Middle frontal gyrus (tissue), 1 donor: ENCODE results near the gene DNAI1.
A peak's percentile ranks its signal among the peaks of the same experiment; 100 is the strongest.
"Not testable (repeated sequence)": the region's sequence is repeated elsewhere in the genome, so short reads cannot be mapped to it uniquely, and the experiment has no call there.

Experiments
- DNase-seq: peaks from one replicate; pipeline ENCODE4 v3.0.0-alpha.2; 2015; ENCODE audit warnings: low spot score; ENCODE audit errors: extremely low spot score

DNAI1 gene

DNA sequence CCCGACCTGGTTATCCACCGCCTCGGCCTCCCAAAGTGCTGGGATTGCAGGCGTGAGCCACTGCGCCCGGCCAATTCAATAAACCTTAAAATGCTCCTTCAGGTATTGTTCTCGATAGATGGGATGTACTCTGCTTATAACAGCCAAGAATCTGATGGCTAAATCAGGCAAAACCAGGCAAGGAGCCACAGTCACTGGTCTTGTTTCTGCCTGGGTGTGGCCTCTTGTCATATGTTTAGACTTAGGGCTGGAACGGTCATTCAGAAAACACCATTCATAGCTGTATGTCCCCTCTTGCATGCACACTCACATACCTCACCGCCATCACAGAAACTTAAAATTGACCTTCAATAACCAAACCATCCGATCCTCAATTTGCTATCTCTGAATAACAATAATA is 8.0 kb upstream of the DNAI1 start:
- no peak for DNase-seq

DNA sequence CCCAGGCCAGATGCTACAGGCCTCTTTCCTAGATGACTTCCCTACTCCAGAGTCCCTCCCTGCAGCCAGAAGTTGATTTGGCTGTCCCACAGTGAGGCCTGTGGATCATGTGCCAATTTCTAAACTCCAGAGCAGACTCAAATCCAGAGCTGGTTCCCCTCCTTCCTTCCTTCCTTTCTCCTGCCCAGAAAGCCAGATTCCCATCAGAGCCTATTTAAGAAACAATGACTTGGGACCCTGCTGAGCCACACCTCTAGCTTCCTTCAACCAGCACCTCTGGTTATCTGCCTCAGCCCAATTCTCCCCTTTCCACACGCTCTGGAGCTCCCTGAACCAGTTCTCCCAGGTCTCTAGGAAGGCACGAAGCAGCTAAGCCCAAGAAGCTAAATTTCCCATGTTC is 7.5 kb upstream of the DNAI1 start:
- DNase-seq: no peak

DNA sequence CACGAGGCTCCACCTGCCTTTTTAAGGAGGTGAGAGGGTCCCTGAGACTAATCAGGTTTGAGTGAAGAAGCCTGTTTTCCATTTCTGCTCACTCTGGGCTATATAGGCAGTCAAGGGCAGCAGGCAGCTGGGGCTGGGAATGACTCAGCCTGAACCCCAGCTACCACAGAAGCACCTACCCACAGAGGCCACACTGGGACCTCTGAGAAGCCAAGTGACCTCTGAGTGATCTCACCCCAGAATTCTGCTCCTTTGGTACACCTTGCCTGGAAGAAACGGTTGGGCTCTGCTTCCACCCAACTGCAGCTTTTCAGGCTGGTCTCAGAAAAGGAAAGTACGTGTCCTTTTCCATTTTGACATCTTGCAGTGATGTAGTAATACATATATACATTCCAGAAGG is 7.1 kb upstream of the DNAI1 start:
- DNase-seq: no peak

DNA sequence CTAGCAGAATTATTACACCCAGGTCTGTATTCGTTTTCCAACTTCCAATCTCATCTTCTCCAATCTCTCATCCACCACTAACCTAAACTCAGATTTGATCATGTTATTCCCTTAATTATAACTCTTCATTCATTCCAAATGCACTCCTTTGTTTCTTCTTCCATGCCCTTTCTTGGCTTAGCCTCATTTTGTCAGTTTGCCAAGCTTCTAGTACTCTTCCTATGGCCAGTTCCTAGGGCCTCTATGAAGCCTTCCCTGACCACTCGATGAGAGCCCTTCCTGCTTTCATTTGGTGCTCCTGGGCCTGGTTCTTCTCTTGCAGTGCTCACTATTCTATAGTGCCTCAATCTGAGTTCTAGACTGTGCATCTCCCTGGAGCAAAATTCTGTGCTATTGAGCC is 6.0 kb upstream of the DNAI1 start:
- DNase-seq: no peak

DNA sequence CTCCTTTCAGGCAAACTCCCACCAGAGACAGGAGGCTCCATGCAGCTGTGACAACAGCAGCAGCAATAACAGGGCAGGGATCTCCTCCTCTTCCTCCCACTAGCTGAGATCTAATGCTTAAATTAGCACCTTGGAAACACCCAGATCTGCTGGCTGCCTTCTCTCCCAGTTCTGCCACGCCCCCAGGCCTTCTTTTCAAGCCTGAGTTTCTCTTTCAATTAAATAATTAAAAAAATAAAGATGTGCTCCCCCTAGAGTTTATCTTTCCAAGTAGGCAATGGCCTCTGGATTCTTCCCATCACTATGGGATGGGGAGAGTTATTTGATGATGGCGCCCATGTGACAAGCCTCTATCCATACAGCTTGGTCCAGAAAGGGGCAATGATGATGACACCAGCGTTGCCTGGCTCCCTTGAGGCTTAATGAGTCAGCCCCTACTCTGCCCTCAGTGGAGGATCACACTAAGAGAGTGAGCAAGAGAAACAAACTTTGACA is 4.0 kb upstream of the DNAI1 start:
- DNase-seq: no peak

DNA sequence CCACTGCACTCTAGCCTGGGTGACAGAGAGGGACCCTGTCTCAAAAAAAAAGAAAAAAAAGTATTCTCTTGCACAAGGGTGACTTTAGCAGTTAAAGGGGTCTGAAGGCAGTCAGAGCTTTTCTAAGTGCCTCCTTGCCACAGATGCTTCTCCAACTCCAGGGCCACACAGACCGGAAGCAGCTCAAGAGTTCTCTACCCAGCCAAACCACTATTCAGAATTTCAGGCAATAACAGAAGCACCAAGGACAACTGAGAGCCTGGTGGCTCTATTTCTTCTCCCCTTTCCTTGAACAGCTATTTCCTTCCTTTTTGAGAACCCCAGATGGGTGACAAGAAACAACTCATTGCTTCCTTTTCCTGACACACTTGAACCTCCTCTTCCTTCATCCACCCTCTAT is 2.5 kb upstream of the DNAI1 start:
- DNase-seq: no peak

DNA sequence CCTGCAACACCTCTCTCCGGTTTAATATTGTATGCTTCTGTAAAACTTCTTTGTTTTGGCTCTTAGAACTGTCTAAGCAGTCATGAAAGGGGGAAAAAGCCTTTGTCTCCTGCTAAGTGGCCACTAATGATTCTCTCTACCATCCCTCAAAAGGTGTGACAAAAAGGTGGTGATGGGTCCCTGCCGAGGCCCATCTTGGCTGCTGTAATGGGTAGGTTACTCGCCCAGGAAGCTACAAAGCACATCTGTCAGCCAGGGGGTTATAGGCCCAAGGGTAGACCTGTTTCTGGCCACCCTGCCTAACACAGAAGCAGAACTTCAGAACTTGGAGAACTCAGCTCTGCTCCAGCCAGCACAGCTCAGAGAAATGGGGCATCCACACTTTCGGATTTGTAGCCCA is 1.9 kb upstream of the DNAI1 start:
- no peak for DNase-seq

DNA sequence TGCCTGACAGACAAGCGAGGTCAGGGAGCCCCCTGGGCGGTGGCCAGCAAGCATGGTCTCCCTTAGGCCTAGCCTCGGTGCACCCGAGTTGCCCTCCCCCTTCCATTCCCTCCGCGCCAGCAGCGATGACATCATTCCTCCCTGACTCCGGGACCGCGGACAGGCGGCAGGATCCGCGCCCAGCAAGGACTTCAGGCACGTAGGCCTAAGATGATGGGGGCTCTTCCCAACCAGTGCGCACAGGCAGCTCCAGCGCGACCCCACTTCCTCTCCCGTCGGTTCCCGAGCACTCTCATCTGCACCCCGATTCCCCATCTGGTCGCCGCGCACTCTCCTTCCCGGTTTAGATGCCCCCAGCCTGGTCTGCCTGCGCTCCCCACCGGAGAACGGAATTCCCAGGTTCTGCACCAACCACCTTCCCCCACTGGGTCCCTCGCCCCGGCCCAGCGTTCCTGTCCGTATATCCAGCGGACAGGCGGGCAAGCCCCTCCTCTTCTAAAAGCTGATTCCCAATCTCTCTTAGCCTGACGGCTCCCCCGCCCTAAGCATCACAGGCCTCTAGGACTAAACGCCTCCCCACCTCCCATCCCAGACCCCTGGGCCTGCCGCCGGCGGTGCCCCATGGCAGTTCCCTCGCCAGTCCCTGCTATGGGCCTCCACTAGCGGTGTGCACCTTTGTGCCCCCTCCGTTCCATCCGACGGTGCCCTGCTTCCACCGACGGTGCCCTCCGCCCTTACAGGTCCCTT is 1.2 kb upstream of the DNAI1 start:
- DNase-seq: peak; percentile 27

DNA sequence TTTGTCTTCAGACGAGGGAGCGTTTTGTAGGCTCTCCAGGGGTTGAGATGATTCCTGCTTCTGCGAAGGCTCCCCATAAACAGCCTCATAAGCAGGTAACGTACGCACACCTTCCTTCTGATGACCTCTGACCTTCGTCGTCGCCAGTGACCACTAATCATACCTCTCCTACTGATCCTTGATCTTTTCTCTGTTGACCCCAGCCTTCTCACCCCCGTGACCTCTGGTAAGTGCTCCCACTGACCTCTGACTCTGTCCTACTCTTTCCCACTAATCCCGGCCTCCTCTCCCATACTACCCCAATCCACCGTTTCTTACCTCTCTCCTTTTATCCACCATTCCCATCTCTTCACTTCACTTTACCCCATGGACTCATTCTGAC is 345 bp downstream of the DNAI1 start:
- DNase-seq: no peak

DNA sequence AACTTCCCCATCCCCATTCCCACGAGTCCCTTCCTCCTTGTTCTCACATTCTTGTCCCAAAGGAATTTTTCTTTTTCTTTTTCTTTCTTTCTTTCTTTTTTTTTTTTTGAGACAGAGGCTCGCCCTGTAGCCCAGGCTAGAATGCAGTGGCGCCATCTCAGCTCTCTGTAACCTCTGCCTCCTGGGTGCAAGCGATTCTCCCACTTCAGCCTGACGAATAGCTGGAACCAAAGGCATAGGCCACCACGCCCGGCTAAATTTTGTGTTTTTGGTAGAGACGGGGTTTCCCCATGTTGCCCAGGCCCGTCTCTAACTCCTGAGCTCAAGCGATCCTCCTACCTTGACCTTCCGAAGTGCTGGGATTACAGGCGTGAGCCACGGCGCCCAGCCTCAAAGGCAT is 751 bp downstream of the DNAI1 start:
- DNase-seq: no peak

DNA sequence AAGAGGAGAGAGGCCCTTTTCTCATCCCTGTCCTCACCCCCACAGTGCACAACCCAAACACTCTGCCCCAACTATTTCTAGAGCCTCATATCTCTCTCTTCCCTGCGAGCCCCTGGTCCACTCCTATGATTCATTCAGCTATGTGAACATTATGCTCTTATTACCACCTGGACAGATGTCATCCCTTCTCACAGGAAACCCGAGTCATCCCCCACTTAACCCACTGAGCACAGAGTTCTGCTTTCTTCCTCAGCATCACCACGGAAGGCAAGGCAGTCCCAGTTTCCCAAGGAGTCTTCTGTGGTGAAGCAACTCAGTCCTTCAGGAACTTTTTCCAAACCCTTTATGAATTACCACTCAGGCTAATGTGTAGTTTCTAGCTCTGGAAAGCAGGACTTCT is 1.3 kb downstream of the DNAI1 start:
- DNase-seq: no peak

DNA sequence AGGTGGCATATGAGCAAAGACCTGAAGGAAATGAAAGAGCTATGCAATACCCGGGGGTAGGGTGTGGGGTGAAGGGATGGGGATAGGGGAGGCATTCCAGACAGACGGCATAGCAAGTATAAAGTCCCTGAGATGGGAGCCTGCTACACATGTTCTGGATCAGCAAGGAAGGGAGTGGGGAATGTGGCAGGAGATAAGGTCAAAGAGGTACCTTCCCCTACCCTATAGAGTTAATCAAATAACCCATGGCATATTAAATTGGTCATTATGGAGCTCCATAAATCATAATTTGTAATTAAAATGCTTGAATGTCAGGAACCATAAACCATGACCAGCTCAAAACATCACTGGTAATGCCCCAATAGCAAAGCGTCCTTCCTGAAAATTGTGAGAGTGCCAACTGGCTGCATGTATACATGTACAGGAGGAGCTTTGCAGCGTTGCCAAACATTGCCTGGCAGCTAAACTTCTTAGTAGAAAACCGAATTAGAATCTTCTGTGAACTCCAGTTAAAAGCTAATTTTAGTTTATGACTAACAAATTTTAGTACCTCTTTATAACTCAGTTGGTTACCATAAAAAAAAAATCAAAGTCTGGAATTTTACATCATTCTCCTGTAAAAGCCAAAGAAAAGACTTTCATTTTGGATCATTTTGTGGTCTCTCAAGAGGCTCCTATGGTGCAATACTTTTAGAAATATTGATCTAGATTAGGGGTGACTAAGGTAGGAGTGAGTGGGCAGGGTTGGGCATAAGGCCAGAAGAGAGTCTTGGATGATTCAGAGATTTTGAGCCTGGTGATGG is 4.7 kb downstream of the DNAI1 start:
- DNase-seq: peak; percentile 73

DNA sequence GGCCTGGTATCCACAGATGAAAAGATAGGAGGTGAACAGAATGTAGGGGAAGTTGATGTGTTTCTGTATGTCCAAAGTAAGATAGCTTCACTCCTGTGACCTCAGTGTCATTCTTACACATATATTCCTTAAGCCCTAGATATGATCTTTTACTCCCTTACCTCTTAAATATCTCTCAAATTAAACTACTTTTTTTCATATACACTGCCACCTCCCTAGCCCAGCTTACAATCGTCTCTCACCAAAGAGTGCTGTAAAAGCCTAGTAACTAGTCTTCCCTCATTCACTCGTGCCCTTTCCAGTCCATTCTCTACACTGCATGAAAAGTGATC is 5.3 kb downstream of the DNAI1 start:
- no peak for DNase-seq

DNA sequence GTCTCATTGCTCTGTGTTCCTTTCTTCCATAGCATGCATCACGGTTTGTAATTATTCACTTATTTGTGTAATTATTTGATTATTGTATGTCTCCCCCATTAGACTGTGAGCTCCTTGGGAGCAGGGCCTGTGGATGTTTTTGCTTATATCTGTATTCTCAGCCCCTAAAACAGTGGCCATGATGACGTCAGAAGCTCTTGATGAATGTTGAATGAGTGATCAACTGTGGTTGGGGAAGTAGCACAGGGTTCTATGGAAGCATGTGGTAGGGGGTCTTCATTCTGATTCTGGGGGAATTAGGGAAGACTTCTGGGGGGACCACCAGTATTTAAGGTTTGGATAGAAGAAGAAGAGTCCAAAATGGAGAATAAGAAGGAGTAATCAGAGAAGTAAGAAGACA is 6.0 kb downstream of the DNAI1 start:
- no peak for DNase-seq

DNA sequence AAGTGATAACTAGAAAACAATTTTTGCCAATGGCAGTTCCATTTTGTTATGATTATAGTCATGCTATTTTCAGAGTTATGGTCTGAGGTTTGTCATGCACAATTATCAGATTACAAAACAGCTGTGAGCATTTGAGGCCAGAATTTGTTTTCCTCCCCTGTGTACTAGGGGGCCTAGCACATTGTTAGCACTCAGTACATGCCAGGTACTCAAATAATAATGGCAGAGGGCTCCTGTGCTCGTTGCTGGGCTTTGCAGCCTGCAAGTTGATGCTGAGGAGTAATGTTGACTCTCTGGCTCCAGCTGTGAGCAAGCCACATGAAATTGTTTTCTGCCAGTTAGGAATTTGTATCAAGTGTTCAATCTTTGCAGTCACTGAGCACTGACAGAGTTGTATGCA is 6.9 kb downstream of the DNAI1 start:
- DNase-seq: no peak

DNA sequence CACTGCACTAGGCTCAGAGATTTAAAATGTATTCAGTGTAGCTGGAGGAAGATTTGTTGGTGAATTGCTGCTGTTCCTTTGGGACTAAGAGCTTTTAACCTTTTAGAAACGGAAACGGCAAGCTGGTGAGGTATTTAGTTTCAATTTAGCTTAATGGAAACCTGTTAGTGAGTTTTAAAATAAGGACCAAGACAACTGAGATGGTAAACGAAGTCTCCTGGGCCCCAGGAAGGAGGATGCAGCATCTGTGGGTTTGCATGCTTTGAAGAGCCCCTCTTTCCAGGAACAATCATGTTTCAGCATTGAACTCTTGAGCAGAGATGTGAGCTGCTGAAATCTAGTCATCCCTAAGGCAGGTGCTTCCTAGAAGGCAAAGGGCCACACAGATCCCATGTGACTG is 16.5 kb downstream of the DNAI1 start:
- DNase-seq: no peak

DNA sequence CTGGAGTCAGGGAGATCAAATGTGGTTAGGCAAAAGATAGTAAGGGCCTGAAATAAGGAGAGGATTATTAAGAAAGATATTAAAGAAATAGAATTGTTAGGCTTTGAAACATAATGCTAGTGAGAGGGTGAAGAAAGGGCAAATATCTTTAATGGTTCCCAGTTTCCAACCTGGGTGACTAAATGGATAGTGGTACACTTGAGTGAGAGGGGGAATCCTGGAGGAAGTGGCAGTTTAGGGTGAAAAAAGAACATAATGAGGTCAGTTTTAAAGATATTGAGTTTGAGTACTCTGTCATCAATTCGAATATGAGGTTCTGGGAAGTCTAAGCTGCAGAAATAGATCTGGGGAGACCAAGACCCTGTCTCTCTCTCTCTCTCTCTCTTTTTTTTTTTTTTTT is 18.9 kb downstream of the DNAI1 start:
- no peak for DNase-seq

DNA sequence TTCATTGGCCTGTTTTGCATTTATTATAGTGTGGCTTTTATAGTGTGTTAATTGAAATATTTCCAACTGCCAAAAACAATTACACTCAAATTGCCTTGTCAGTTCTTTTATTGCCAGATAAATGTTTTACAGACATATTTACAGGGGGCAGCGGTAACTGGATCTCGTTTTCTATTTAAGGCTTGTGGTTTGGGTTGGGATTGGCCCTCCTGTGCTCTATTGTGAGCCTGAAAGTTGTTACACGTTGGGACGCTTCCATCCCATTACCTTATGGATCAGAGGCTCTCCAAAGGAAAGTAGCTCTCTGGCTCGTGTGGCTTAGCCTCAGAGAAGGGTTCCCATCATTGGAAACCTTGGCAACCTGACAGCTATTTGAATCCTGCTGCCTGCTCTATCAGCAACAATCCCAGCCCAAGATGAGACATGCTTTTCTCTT is 20.8 kb downstream of the DNAI1 start:
- no peak for DNase-seq

DNA sequence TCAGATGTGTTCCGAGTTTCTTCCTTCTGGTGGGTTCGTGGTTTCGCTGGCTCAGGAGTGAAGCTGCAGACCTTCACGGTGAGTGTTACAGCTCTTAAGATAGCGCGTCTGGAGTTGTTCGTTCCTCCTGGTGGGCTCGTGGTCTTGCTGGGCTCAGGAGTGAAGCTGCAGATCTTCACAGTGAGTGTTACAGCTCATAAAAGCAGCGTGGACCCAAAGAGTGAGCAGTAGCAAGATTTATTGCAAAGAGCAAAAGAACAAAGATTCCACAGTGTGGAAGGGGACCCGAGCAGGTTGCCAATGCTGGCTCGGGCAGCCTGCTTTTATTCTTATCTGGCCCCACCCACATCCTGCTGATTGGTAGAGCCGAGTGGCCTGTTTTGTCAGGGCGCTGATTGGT is 23.0 kb downstream of the DNAI1 start:
- DNase-seq: not testable (repeated sequence)

DNA sequence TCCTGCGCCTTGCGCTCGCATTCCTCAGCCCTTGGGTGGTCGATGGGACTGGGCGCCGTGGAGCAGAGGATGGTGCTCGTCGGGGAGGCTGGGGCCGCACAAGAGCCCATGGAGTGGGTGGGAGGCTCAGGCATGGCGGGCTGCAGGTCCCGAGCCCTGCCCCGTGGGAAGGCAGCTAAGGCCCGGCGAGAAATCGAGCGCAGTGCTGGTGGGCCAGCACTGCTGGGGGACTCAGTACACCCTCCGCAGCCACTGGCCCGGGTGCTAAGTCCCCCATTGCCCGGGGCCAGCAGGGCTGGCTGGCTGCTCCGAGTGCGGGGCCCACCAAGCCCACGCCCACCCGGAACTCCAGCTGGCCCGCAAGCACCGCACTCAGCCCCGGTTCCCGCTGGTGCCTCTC is 24.1 kb downstream of the DNAI1 start:
- not testable (repeated sequence) for DNase-seq

DNA sequence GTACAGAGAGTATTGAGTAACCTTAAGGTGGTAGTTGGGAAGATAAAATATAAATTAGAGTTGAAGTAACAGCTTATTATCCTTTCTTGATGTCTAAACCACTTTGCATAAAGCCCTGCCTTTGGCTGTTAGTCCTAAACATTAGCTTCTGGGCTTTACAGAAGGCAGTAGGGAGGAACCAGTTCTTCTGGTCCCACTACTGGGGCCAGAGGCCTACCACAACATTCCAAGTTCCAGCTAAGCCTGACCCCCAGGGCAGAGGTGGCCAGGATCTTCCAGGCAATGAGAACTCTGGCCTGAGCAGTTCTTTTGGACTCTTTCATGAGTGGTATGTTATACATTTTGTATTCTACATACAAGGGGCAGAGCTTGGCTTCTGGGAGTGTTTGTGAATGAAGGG is 26.1 kb downstream of the DNAI1 start:
- no peak for DNase-seq

DNA sequence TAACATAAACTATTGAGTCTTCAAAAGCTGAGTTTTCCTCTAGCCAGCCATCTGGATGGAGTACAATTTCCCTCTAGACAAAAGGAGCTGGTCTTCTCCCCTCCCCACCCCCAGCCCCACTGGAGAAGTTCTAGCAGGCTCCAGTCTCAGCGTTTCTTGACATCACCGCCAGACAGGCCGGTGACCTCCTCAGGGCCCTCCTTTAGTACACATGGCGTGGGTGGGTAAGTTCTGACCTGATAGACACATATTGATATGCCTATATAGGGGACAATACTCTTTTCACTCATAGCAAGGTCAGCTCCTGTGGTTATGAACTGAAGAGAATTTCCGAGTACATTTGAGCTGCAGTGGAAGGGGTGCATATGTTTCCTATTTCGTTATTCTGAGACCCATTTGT is 27.2 kb downstream of the DNAI1 start:
- DNase-seq: no peak

DNA sequence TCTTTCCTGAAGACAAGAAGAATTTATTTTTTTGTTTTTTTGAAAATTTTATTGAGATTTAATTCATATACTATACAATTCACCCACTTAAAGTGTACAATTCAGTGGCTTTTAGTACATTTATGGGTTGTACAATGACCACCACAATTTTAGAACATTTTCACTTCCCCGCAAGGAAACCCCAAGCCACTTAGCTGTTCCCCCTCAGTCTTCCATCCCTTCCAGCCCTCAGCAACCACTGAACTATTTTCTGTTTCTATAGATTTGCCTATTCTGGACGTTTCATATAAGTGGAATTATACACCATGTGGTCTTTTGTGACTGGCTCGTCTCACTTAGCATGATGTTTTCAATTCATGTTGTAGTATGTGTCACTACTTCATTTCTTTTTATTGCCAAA is 28.0 kb downstream of the DNAI1 start:
- no peak for DNase-seq
